LNCaP clone FGC (cell line): Measurements from ENCODE around the gene RGS3.

ENCODE experiments used
- DNase-seq: peaks from one replicate; pipeline ENCODE4 v3.0.0-alpha.2; 2011; ENCODE audit warnings: low read depth
- H3K4me3 ChIP-seq: 2 replicates; pipeline ENCODE4 v1.5.1; 2011; ENCODE audit warnings: mild to moderate bottlenecking, low read depth, low read length, control low read depth
- CTCF ChIP-seq: IDR thresholded peaks from 2 replicates; pipeline ENCODE4 v1.5.1; 2012; ENCODE audit warnings: mild to moderate bottlenecking; ENCODE audit not compliant: control insufficient read depth, insufficient read depth; ENCODE audit errors: extremely low read depth

Gene RGS3

GRCh38 chr9:113616621-113617496, 153.3 kb downstream of the RGS3 start:
- no peak overlapping the region for H3K4me3 ChIP-seq
- DNase-seq = no peak
- no peak for TF ChIP-seq CTCF

- no peak for TF ChIP-seq CTCF
- no peak overlapping the region for H3K4me3 ChIP-seq
- no peak for DNase-seq
Observed at GRCh38 chr9:113617550-113617949, 154.0 kb downstream of the RGS3 start.

- TF ChIP-seq CTCF = no peak
- H3K4me3 ChIP-seq = no peak overlapping the region
- DNase-seq = no peak
Observed at GRCh38 chr9:113618836-113619490, 155.4 kb downstream of the RGS3 start.

GRCh38 chr9:113619491-113620376, 156.2 kb downstream of the RGS3 start:
- no peak for TF ChIP-seq CTCF
- DNase-seq = no peak
- no peak overlapping the region for H3K4me3 ChIP-seq

- peak; percentile 52 for DNase-seq
- H3K4me3 ChIP-seq = no peak overlapping the region
- TF ChIP-seq CTCF = no peak
Observed at GRCh38 chr9:113620377-113621161, 157.0 kb downstream of the RGS3 start.

GRCh38 chr9:113621309-113621791, 157.8 kb downstream of the RGS3 start:
- no peak for TF ChIP-seq CTCF
- H3K4me3 ChIP-seq = no peak overlapping the region
- no peak for DNase-seq
